Endothelial cell of umbilical vein (primary cell): Measurements from ENCODE around the gene KATNAL1. TPM values are rescaled to one million over a fixed set of nuclear protein-coding genes. Genes with fewer than 3 reads are reported as not detected.

Experiments
- BruUV-seq: library from RNA; stranded (reverse); fragments of 400-500 nt; replicated peaks from 2 replicates; lab custom pipeline; 2021; lab: Mats Ljungman, UMichigan
- CTCF ChIA-PET: fragments of 300-600, 350-600 bp; sonication (Branson Sonifier 250); formaldehyde crosslinking; loops from one replicate; lab custom pipeline; 2021; ENCODE audit warnings: antibody characterized with exemption, inconsistent platforms; lab: Charles Lee
- POLR2A ChIA-PET: fragments of 300-600, 350-600 bp; sonication (Branson Sonifier 250); formaldehyde crosslinking; loops from one replicate; lab custom pipeline; 2021; ENCODE audit warnings: antibody characterized with exemption, inconsistent platforms; lab: Charles Lee
- DNase-seq: peaks from one replicate; pipeline ENCODE4 v3.0.0-alpha.2; 2011; ENCODE audit warnings: low read depth, low spot score
- FAIRE-seq: peaks from 2 replicates; lab custom pipeline; 2011; peaks lifted over from hg19 to GRCh38; lab: Jason Lieb, UNC
- H2AFZ ChIP-seq: 2 replicates; pipeline ENCODE4 v1.6.0; 2012; ENCODE audit warnings: low read depth, low read length, control low read depth, inconsistent platforms
- H3K27ac ChIP-seq: 2 replicates; pipeline ENCODE4 v1.5.1; 2011; ENCODE audit warnings: low read depth, mild to moderate bottlenecking, control low read depth, low read length, moderate library complexity; ENCODE audit not compliant: insufficient read depth
- H3K27me3 ChIP-seq, 2 experiments: 2 replicates each; pipeline versions ENCODE4 v1.6.0 to v1.6.1; 2011; ENCODE audit warnings: low read length in 2 of 2, mixed read lengths in 1 of 2; ENCODE audit not compliant: control insufficient read depth in 2 of 2, insufficient read depth in 2 of 2
- H3K36me3 ChIP-seq, 2 experiments: 2 replicates in 1 of 2; 3 replicates in 1 of 2; pipeline ENCODE4 v1.5.1; 2011; ENCODE audit warnings: low read length in 2 of 2, mild to moderate bottlenecking in 1 of 2, moderate library complexity in 1 of 2; ENCODE audit not compliant: control insufficient read depth in 2 of 2, insufficient read depth in 2 of 2; ENCODE audit errors: extremely low read depth in 1 of 2
- H3K4me1 ChIP-seq: 3 replicates; pipeline ENCODE4 v1.5.1; 2011; ENCODE audit warnings: mild to moderate bottlenecking, low read length; ENCODE audit not compliant: control insufficient read depth, insufficient read depth; ENCODE audit errors: extremely low read depth
- H3K4me2 ChIP-seq: 2 replicates; pipeline ENCODE4 v1.6.1; 2011; ENCODE audit warnings: low read length, control low read depth, mixed read lengths; ENCODE audit not compliant: insufficient read depth
- H3K4me3 ChIP-seq, 3 experiments: fragments of 200-600 bp in 1 of 3; sonication (generic), shearing (Covaris generic) in 1 of 3; replicated peaks in 1 of 3; 2 replicates each; pipeline ENCODE4 v1.5.1; 2011 to 2016; ENCODE audit warnings: control low read depth in 3 of 3, low read length in 3 of 3, mild to moderate bottlenecking in 2 of 3, inconsistent platforms in 1 of 3, low read depth in 1 of 3, moderate library complexity in 1 of 3; ENCODE audit not compliant: insufficient read depth in 1 of 3
- H3K79me2 ChIP-seq: 2 replicates; pipeline ENCODE4 v1.6.0; 2012; ENCODE audit warnings: low read length, inconsistent platforms; ENCODE audit not compliant: control insufficient read depth, insufficient read depth
- H3K9ac ChIP-seq: replicated peaks from 2 replicates; pipeline ENCODE3; 2011; ENCODE audit warnings: low read length, control low read depth; ENCODE audit not compliant: insufficient read depth; ENCODE audit errors: extremely low read depth
- H3K9me1 ChIP-seq: replicated peaks from 3 replicates; pipeline ENCODE4 v1.6.0; 2011; ENCODE audit warnings: mild to moderate bottlenecking, low read length; ENCODE audit not compliant: control insufficient read depth, insufficient read depth; ENCODE audit errors: extremely low read depth
- H3K9me3 ChIP-seq: replicated peaks from 2 replicates; pipeline ENCODE4 v1.5.1; 2012; ENCODE audit warnings: low read length, inconsistent platforms; ENCODE audit not compliant: control insufficient read depth, insufficient read depth
- H4K20me1 ChIP-seq: replicated peaks from 2 replicates; pipeline ENCODE3; 2011; ENCODE audit warnings: mild to moderate bottlenecking, low read length; ENCODE audit not compliant: control insufficient read depth, insufficient read depth; ENCODE audit errors: extremely low read depth
- EZH2 ChIP-seq: IDR thresholded peaks from 2 replicates; pipeline ENCODE4 v1.6.1; 2012; ENCODE audit warnings: borderline replicate concordance, low read depth, mild to moderate bottlenecking, moderate library complexity, low read length, inconsistent platforms; ENCODE audit not compliant: severe bottlenecking
- FOS ChIP-seq: IDR thresholded peaks from 2 replicates; pipeline ENCODE4 v1.6.1; 2011; ENCODE audit warnings: mild to moderate bottlenecking, low read length, moderate library complexity, borderline replicate concordance; ENCODE audit not compliant: insufficient read depth
- GATA2 ChIP-seq: IDR thresholded peaks from 2 replicates; pipeline ENCODE4 v1.7.0; 2011; ENCODE audit warnings: low read depth, mild to moderate bottlenecking, moderate library complexity, mixed read lengths, low read length; ENCODE audit not compliant: insufficient read length, insufficient read depth
- JUN ChIP-seq: IDR thresholded peaks from 2 replicates; pipeline ENCODE4 v1.6.1; 2011; ENCODE audit warnings: borderline replicate concordance, low read depth; ENCODE audit not compliant: insufficient read length, insufficient read depth
- MYC ChIP-seq: IDR thresholded peaks from one replicate; pipeline ENCODE4 v1.6.1; 2011; ENCODE audit warnings: mild to moderate bottlenecking, low read depth, low read length
- POLR2A ChIP-seq: IDR thresholded peaks from 2 replicates; pipeline ENCODE4 v1.6.1; 2012; ENCODE audit warnings: low read depth, mild to moderate bottlenecking, control low read depth, low read length
- POLR2AphosphoS5 ChIP-seq: IDR thresholded peaks from 2 replicates; pipeline ENCODE4 v1.6.1; 2012; ENCODE audit warnings: low read depth, mild to moderate bottlenecking, control low read depth, low read length, moderate library complexity; ENCODE audit not compliant: insufficient read depth
- dilution Hi-C: fragments of 300-500 bp; cut with MboI; formaldehyde crosslinking; loops from one replicate; pipeline ENCODE4 v1.15.0; 2019; ENCODE audit warnings: low sequenced_read_pairs; ENCODE audit not compliant: extremely low pct_ligation_motif_present
- intact Hi-C: fragments of 100-400 bp; cut with micrococcal nuclease; formaldehyde crosslinking; loops from one replicate; pipeline ENCODE4 v1.10.0; 2022
- polyA plus RNA-seq, 4 experiments: library from polyadenylated mRNA; depleted of rRNA in 3 of 4; stranded (reverse) in 3 of 4; unstranded in 1 of 4; fragments of >200 nt; gene quantifications; 2 replicates each; pipeline versions ENCODE4 v1.2.1 to v1.2.3, GENCODE V29; 2011 to 2012; ENCODE audit warnings: missing spikeins in 1 of 4
- total RNA-seq: library from RNA; stranded (reverse); gene quantifications from 2 replicates; pipeline ENCODE4 v1.2.3, GENCODE V29; 2021
- TF ChIP-seq, protein P1 (sequence below): IDR thresholded peaks from 2 replicates; pipeline ENCODE4 v1.6.1; 2011; ENCODE audit not compliant: insufficient read depth, insufficient read length
- TF ChIP-seq, protein P2 (sequence below), 2 donors: IDR thresholded peaks; 1 replicate in 1 of 2; 2 replicates in 1 of 2; pipeline ENCODE4 v1.5.1; 2011; ENCODE audit warnings: low read length in 2 of 2, mild to moderate bottlenecking in 2 of 2, moderate library complexity in 2 of 2, control low read depth in 1 of 2, inconsistent platforms in 1 of 2, low read depth in 1 of 2; ENCODE audit not compliant: insufficient read depth in 1 of 2; ENCODE audit errors: extremely low read depth in 1 of 2

Gene KATNAL1
- total and polyA plus RNA-seq, 2 donors (not counting 3 experiments of a cell fraction or from before 2014, with no cell fraction given), result 7.2 to 49.2 TPM

DNA sequence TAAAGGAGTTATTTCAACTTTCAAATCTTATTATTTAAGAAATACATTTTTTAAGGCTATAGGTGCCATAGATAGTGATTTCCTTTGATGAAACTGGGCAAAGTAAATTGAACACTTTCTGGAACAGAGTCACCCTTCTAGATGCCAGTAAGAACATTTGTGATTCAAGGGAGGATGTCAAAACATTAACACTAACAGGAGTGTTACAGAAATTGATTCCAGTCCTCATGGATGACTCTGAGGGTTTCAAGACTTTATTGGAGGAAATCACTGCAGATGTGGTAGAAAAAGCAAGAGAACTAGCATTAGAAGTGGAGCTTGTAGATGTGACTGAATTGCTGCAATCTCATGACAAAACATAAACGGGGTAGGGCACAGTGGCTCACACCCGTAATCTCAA, 12.2 kb downstream of the KATNAL1 start:
- no peaks in the 10 kb centered on the region for H3K27me3 ChIP-seq
- ChIA-PET POLR2A (no interaction called here), CTCF (interaction anchor here (1.4 kb wide), 1 partner anchor 163 kb away, joined by 4 read pairs; no protein-coding TSS in a partner anchor)
- peaks cover 3% of the 10 kb centered on the region for H3K4me1 ChIP-seq
- H3K4me2 ChIP-seq, result no peak overlapping the region
- H3K9ac ChIP-seq, result no peak overlapping the region
- H3K9me3 ChIP-seq, result no peaks in the 10 kb centered on the region
- H4K20me1 ChIP-seq, result peaks cover 2% of the 10 kb centered on the region
- BruUV-seq, result no TSS peak
- no peak overlapping the region for H3K4me3 ChIP-seq
- TF ChIP-seq FOS (no peak), MYC (no peak), GATA2 (no peak), POLR2AphosphoS5 (no peak), JUN (no peak), POLR2A (no peak), EZH2 (no peak)
- TF ChIP-seq, protein P1, sequence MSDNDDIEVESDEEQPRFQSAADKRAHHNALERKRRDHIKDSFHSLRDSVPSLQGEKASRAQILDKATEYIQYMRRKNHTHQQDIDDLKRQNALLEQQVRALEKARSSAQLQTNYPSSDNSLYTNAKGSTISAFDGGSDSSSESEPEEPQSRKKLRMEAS, result no peak
- TF ChIP-seq, protein P2, sequence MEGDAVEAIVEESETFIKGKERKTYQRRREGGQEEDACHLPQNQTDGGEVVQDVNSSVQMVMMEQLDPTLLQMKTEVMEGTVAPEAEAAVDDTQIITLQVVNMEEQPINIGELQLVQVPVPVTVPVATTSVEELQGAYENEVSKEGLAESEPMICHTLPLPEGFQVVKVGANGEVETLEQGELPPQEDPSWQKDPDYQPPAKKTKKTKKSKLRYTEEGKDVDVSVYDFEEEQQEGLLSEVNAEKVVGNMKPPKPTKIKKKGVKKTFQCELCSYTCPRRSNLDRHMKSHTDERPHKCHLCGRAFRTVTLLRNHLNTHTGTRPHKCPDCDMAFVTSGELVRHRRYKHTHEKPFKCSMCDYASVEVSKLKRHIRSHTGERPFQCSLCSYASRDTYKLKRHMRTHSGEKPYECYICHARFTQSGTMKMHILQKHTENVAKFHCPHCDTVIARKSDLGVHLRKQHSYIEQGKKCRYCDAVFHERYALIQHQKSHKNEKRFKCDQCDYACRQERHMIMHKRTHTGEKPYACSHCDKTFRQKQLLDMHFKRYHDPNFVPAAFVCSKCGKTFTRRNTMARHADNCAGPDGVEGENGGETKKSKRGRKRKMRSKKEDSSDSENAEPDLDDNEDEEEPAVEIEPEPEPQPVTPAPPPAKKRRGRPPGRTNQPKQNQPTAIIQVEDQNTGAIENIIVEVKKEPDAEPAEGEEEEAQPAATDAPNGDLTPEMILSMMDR (IDR thresholded peaks at IDR 0.05; ENCODE audit: extremely low read depth in 1 of 2, insufficient read depth in 1 of 2, low read depth in 1 of 2, low read length in 2 of 2), result no peak
- H3K36me3 ChIP-seq, result no peaks in the 10 kb centered on the region
- FAIRE-seq, result no peak
- peaks cover 80% of the 10 kb centered on the region for H3K79me2 ChIP-seq
- no peak overlapping the region for H3K27ac ChIP-seq
- H3K9me1 ChIP-seq, result no peaks in the 10 kb centered on the region
- no peak for DNase-seq
- H2AFZ ChIP-seq, result no peak overlapping the region
- dilution Hi-C loops, result no loop called here
- intact Hi-C loops, result no loop called here
